ENCODE results near the gene RPP25.

The RPP25 gene

GRCh38 chr15:74956648-74957475 lies at the start of gene RPP25:
RPP25 (minus strand) TSS chr15:74956772; CDS start chr15:74956583, 189 bp downstream.
- peaks cover 0 to 38% (median 16%) of the 10 kb centered on the region in 11 experiments; a peak in 11 of 22 replicates for H4K20me1 ChIP-seq
- peak within 1 kb of the TSS in 3 of 11 experiments; percentile 17 to 40 (median 18); a peak in 3 of 22 replicates for H3K27ac ChIP-seq
- H3K4me1 ChIP-seq: peaks cover 30 to 54% (median 44%) of the 10 kb centered on the region in 10 experiments; a peak in 19 of 20 replicates
- peak within 1 kb of the TSS; percentile 54 to 69 (median 60) for H3K4me3 ChIP-seq
- peak within 1 kb of the TSS; percentile 83 to 96 (median 93) for H3K4me2 ChIP-seq
- H3K27me3 ChIP-seq: peaks cover 58 to 80% (median 74%) of the 10 kb centered on the region in 11 experiments
- H3K9me3 ChIP-seq (replicated peaks in 1 of 11): peaks cover 0 to 10% (median 0%) of the 10 kb centered on the region in 11 experiments; a peak in 11 of 22 replicates
- no peaks in the 10 kb centered on the region for H3K36me3 ChIP-seq
- peak within 1 kb of the TSS; percentile 38 to 72 (median 65); a peak in 21 of 22 replicates for H3K9ac ChIP-seq
- no peak for TF ChIP-seq Cebpa-rat (IDR thresholded peaks at IDR 0.05)

- Histone ChIP-seq H3K36me3 (no peaks in the 10 kb centered on the region), H3K4me3 (no peak overlapping the region), H4K20me1 (peaks cover 0 to 1% (median 0%) of the 10 kb centered on the region in 11 experiments; a peak in 1 of 22 replicates), H3K9me3 (replicated peaks in 1 of 11) (peaks cover 0 to 4% (median 0%) of the 10 kb centered on the region in 11 experiments; a peak in 1 of 22 replicates), H3K27ac (no peak overlapping the region), H3K4me1 (peaks cover 9 to 17% (median 14%) of the 10 kb centered on the region in 10 experiments), H3K4me2 (no peak overlapping the region), H3K9ac (no peak overlapping the region), H3K27me3 (no peaks in the 10 kb centered on the region)
- TF ChIP-seq Cebpa-rat (IDR thresholded peaks at IDR 0.05): no peak
Observed at GRCh38 chr15:75002398-75002797, 45.8 kb upstream of the RPP25 start.

DNA sequence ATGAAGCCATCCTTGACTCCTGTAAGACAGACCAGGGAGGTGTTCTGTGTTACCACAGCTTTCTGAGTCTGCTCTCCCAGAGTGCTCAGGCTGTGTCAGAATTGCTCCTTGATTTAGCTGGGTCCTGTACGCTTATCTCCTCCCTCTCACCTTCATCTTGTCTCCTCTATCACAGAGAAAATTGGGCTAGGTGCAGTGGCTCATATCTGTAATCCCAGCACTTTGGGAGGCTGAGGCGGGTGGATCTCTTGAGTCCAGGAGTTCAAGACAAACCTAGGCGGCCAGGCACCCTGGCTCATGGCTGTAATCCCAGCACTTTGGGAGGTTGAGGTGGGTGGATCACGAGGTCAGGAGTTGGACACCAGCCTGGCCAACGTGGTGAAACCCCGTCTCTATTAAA lies 44.7 kb upstream of the RPP25 start:
- H3K4me3 ChIP-seq: no peak overlapping the region
- no peak for TF ChIP-seq Cebpa-rat (IDR thresholded peaks at IDR 0.05)
- H3K4me2 ChIP-seq: no peak overlapping the region
- H3K27me3 ChIP-seq: no peaks in the 10 kb centered on the region; a peak in 1 of 22 replicates
- H3K4me1 ChIP-seq: peaks cover 11 to 17% (median 13%) of the 10 kb centered on the region in 10 experiments; a peak in 19 of 20 replicates
- H3K9me3 ChIP-seq (replicated peaks in 1 of 11): peaks cover 0 to 4% (median 0%) of the 10 kb centered on the region in 11 experiments; a peak in 1 of 22 replicates
- H3K9ac ChIP-seq: no peak overlapping the region
- H3K36me3 ChIP-seq: no peaks in the 10 kb centered on the region
- no peak overlapping the region for H3K27ac ChIP-seq
- peaks cover 0 to 8% (median 0%) of the 10 kb centered on the region in 11 experiments; a peak in 1 of 22 replicates for H4K20me1 ChIP-seq

GRCh38 chr15:74997543-74997942 lies 41.0 kb upstream of the RPP25 start:
- H4K20me1 ChIP-seq: peaks cover 0 to 8% (median 0%) of the 10 kb centered on the region in 11 experiments; a peak in 2 of 22 replicates

DNA sequence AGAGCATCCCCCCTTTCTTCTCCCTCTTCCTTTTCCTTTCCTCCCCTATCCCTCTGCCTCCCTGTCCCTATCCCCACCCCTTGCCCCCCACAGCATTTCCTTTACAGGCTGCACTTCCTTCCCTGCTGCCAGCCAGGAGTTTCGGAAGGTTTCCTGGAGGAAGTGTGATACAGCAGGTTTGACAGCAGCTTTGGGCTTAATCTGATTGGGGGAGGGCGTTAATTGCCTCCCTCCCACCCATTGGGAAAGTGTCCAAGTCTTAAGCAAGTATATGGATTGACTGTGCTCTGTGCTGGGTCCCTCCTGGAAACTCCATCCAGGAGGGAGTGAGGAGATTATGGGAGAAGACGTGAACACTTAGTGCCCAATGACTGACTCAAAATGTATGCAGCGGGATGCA lies 40.6 kb upstream of the RPP25 start:
- no peak overlapping the region for H3K9ac ChIP-seq
- H3K4me3 ChIP-seq: no peak overlapping the region
- peaks cover 0 to 8% (median 0%) of the 10 kb centered on the region in 11 experiments; a peak in 2 of 22 replicates for H4K20me1 ChIP-seq
- H3K27ac ChIP-seq: no peak overlapping the region
- peaks cover 17 to 23% (median 21%) of the 10 kb centered on the region in 10 experiments for H3K4me1 ChIP-seq
- no peak for TF ChIP-seq Cebpa-rat (IDR thresholded peaks at IDR 0.05)
- peaks cover 0 to 4% (median 0%) of the 10 kb centered on the region in 11 experiments; a peak in 1 of 22 replicates for H3K9me3 ChIP-seq (replicated peaks in 1 of 11)
- H3K27me3 ChIP-seq: no peaks in the 10 kb centered on the region; a peak in 1 of 22 replicates
- no peaks in the 10 kb centered on the region for H3K36me3 ChIP-seq
- H3K4me2 ChIP-seq: peak overlapping the region; percentile 74 to 97 (median 94)

More at GRCh38 chr15:74997543-74997942, 41.0 kb upstream of the RPP25 start:
- Histone ChIP-seq H3K9ac (no peak overlapping the region), H3K4me2 (peak overlapping the region; percentile 74 to 97 (median 94); a peak in 19 of 22 replicates), H3K27ac (no peak overlapping the region), H3K4me1 (peaks cover 17 to 23% (median 21%) of the 10 kb centered on the region in 10 experiments), H3K27me3 (no peaks in the 10 kb centered on the region; a peak in 1 of 22 replicates), H3K4me3 (no peak overlapping the region), H3K9me3 (replicated peaks in 1 of 11) (peaks cover 0 to 4% (median 0%) of the 10 kb centered on the region in 11 experiments; a peak in 1 of 22 replicates), H3K36me3 (no peaks in the 10 kb centered on the region)
- TF ChIP-seq Cebpa-rat (IDR thresholded peaks at IDR 0.05): no peak

GRCh38 chr15:74995779-74996765 lies 39.5 kb upstream of the RPP25 start:
- Histone ChIP-seq H4K20me1 (peaks cover 0 to 8% (median 0%) of the 10 kb centered on the region in 11 experiments; a peak in 2 of 22 replicates), H3K4me1 (peaks cover 17 to 23% (median 21%) of the 10 kb centered on the region in 10 experiments), H3K36me3 (no peaks in the 10 kb centered on the region), H3K9me3 (replicated peaks in 1 of 11) (peaks cover 0 to 4% (median 0%) of the 10 kb centered on the region in 11 experiments; a peak in 1 of 22 replicates), H3K27me3 (no peaks in the 10 kb centered on the region; a peak in 1 of 22 replicates), H3K27ac (peak overlapping the region in 5 of 11 experiments; percentile 15 to 53 (median 50); a peak in 5 of 22 replicates), H3K4me2 (peak overlapping the region; percentile 74 to 97 (median 94)), H3K9ac (peak overlapping the region; percentile 62 to 80 (median 74)), H3K4me3 (peak overlapping the region; percentile 63 to 79 (median 72))
- no peak for TF ChIP-seq Cebpa-rat (IDR thresholded peaks at IDR 0.05)

DNA sequence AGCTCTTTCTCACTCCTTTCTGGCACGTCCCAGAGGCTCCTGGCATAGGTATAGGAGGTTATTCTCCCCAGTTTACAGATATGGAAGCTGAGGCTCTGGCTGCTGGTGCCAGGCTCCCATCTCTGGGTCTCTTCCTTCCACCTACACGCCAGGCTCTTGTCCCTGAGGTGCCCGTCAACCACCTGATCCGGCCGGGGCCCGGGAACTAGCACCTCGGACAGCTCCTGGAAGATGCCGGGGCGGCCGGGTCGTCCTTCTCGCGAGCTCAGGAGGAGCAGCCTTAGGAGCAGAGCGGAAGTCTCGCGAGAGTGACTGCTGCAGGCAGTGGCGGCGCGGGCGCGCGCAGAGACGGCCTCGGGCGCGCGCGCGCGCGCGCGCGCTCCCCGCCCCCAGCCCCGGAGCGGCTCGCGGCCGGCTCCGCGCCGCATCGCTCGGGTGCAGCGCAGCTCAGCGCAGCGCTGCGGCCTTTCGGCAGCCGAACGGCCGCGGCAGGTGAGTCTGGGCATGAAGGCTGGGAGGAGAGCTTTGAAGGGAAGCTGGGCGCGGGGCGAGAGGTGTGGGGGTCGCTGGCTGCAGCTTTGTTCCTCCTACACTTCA lies 38.7 kb upstream of the RPP25 start, which contains the start of gene SCAMP5:
SCAMP5 (plus strand) TSS at position 382 of the 597 bp plus-strand sequence. CDS start 16,277 bp downstream, outside the sequence.
- H4K20me1 ChIP-seq: peaks cover 0 to 8% (median 0%) of the 10 kb centered on the region in 11 experiments; a peak in 2 of 22 replicates
- peak within 1 kb of the TSS; percentile 63 to 79 (median 72) for H3K4me3 ChIP-seq
- H3K4me1 ChIP-seq: peaks cover 17 to 28% (median 21%) of the 10 kb centered on the region in 10 experiments
- no peak for TF ChIP-seq Cebpa-rat (IDR thresholded peaks at IDR 0.05)
- peak within 1 kb of the TSS; percentile 62 to 80 (median 74) for H3K9ac ChIP-seq
- H3K27ac ChIP-seq: peak within 1 kb of the TSS in 5 of 11 experiments; percentile 15 to 53 (median 50); a peak in 5 of 22 replicates
- no peaks in the 10 kb centered on the region; a peak in 1 of 22 replicates for H3K27me3 ChIP-seq
- peak within 1 kb of the TSS; percentile 74 to 97 (median 94) for H3K4me2 ChIP-seq
- H3K36me3 ChIP-seq: no peaks in the 10 kb centered on the region
- peaks cover 0 to 4% (median 0%) of the 10 kb centered on the region in 11 experiments; a peak in 1 of 22 replicates for H3K9me3 ChIP-seq (replicated peaks in 1 of 11)

All from BLaER1 treated with 17β-estradiol and CSF1 and Interleukin-3, amounts not matched to agents 10 nM and 100 nM (cell line).